Stimulated activated CD8-positive, alpha-beta memory T cell treated with anti-CD3 and anti-CD28 coated beads, Interleukin-12 subunit alpha, Interleukin-12 subunit beta, amount 100 ng/mL, for 1 hour (primary cell): Measurements from ENCODE around the gene RAD51B.

ENCODE experiments used
- DNase-seq: peaks from one replicate; pipeline ENCODE4 v3.0.0-alpha.2; 2020; ENCODE audit warnings: low read depth

The RAD51B gene

GRCh38 chr14:68492381-68493151, 673.0 kb downstream of the RAD51B start:
- DNase-seq = no peak

DNA sequence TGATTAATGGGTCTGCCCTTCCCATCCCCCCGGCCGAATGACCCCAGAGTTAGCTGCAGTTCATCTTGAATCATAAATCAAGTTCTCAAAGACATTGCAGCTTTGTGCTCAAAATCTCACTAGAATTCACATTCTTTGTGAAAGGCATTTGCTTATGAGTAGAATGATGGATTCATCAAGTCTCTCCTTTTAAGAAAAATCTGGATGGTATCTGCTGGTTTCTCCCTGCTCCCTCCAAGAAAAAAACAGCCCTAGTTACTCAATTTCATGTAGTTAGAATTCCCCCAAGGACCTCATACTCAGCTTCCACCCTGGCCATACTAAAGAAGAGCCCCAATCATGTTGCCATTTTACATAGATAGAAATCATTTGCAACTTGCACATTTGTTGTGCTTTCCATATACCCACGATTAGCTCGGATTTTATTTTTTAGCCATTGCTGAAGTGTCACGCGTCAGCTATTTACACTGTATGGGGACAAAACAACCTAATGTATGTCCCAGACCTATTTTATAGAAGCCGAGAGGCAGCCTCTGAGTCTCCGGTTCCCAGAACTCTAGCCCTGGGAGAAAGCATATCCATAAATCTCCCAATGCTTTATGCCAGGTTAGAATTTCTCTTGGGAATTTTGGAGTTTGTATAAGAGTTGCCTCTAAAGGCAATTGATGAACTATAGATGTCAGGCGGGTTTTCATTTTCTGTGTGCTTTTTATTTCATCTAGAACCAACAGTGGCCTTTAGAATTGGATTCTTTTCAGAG, 673.8 kb downstream of the RAD51B start:
- no peak for DNase-seq

GRCh38 chr14:68495101-68496039, 675.8 kb downstream of the RAD51B start:
- no peak for DNase-seq

DNA sequence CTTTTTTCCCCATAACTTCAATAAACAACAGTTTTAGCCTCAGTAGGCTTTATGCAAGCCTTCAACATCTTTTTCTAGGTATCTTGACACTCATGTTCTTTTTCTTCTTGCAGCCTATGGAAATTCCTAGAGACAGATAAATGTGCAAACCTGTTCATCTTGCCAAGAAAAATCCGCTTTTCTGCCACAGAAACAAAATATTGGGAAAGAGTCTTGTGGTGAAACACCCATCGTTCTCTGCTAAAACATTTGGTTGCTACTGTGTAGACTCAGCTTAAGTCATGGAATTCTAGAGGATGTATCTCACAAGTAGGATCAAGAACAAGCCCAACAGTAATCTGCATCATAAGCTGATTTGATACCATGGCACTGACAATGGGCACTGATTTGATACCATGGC, 677.4 kb downstream of the RAD51B start:
- DNase-seq = no peak

GRCh38 chr14:68499451-68499850, 679.9 kb downstream of the RAD51B start:
- no peak for DNase-seq

DNA sequence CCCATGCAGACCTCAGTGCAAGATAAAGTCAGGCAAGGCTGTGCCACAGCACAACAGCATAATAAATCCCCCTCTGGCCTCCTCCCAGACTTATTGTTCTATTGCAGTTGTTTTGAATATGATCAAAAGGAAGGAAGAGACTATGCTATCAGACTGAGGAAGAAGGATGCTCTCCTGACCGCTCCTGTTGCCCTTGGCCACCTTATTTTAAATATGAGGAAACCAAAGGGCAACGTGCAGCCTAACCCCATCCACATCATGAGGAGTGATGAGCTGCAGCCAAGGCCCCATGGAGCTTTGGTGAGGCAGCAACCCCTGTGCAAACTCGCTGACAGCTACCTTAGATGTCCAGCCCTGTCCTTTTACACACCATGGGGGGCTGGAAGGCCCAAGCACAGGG, 681.6 kb downstream of the RAD51B start:
- DNase-seq = no peak

DNA sequence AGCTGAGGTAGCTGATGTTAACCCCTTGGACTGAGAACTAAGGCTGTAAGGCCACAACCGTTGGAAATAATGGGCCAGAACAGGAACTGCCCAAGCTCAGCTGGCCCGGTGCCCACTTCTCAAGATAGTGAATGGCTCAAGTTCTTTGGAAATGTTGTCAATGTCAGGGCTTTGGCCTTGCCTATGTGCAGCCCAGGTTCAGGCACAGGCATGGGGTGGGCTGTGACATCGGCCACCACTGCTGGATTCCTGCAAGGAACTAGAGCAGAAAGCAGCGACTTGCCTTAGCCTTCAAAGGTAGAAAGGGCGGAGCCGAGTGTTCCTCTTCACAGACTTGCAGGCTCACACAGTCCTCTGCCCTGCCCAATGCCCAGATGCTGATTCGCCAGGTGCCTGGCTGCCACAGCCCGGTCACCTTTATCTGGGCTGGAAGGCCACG, 682.1 kb downstream of the RAD51B start:
- no peak for DNase-seq

- no peak for DNase-seq
Observed at GRCh38 chr14:68502230-68502629, 682.7 kb downstream of the RAD51B start.

- DNase-seq = no peak
Observed at GRCh38 chr14:68503186-68503825, 683.7 kb downstream of the RAD51B start.

- DNase-seq = no peak
Observed at GRCh38 chr14:68504861-68505260, 685.3 kb downstream of the RAD51B start.

DNA sequence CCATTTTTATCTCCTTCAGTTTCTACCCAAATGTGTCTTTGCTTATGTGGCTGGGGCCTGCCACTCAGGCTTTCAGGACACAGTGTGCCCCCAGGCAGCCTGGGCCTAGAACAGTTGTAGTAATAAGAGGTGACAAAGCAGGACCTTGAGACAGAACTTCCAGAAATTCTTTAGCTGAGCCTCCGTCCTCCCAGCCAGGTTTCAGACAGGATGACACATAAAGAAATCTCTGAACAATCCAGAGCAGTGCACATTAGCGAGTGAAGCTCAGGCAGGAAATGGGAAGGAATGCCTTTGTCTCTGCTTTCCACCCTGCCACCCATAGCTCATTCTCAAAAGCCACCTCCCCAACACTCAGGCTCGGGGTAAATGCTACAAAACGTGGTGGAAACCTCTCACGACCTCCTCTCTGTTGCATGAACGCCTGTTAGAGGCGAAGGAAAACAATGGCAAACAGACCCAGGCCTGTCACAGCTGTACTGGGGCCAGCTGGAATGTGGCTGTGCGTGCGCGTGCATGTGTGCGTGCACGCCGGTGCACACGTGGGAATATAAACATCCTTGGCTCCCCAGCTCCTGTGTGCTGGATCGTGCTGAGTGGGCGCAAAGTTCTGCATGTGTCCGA, 686.6 kb downstream of the RAD51B start:
- no peak for DNase-seq

DNA sequence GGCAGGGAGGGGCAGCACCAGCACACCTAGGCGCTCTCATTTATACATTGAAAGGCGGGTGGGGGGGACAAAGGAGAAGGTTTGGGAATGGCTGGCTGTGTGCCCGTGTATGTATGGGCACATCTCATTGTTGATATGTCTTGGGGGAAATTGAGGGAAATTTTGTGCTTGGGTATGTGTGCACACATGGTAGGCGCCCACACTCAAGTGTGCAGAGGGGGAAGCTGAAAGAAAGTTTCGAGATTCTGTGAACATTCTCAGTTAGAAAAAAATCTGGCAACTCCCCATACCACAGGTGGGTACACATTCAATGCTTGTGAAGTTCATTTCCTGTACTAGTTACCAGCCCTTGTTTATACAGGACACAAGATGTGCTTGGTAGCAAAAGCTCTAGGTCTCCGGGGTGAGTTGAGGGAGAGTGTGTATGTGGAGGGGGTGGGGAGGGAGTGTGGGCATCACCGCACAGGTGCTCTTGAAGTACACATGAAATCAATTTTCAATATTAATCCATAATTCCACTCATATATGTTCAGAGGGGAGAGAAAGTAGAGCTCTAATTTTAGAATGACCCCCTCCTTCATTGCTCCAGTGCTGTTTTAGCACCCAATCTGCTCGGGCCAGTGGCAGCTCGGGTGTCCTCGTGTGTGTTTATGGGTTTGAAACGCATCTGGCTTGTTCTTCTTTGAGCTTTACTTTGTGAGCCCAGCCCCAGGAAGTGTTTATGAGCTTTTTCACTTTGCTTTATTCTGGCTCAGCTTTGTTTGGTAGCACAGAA, 687.3 kb downstream of the RAD51B start:
- no peak for DNase-seq

DNA sequence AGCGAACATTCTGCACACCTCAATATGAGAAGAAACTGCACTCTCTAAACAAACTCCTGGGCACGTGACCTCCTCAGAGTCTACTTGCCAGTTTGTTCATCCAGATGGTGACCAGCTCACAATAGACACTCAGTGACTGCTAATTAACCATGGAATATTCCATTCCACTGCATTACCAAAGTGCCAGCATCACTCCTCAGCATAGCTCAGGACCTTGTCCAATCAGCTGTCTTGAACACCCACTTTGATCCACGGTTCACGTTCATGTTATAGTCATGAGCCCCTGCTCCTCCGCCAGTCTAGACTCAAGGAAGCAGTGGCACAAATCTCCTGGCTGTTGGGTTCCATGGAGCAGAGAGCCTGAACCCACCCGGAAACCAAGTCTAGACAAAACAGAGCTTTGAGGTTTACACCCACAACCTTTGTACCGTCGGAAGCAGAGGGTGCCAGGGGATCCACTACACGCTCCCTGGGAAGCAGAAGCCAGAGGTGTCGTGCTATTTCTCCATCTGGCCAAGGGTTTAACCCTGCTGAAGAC, 688.0 kb downstream of the RAD51B start:
- no peak for DNase-seq

DNA sequence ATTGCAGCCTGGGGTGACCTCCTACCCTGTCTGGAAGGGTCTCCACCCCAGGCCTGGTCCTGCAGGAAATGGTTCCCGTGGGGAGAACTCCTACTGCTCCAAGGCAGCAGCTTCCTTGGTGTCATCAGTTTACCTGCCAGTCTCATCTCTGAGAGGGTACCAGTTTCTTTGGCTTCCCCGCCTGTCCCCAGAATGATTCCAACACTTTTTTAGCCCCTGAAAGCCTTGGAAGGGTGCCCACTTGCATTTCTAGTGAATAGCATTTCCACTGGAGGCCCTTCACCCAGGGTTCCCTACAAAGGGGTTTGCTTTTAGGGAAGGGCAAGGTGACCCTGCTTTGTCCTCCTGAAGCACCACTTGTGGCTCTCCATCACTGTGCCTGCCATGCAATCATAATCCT, 689.0 kb downstream of the RAD51B start:
- no peak for DNase-seq

- DNase-seq = no peak
Observed at GRCh38 chr14:68509188-68509983, 689.8 kb downstream of the RAD51B start.

GRCh38 chr14:68510201-68511128, 690.9 kb downstream of the RAD51B start:
- no peak for DNase-seq

- no peak for DNase-seq
Observed at GRCh38 chr14:68511129-68512047, 691.8 kb downstream of the RAD51B start.
